ENCODE results near the gene GNPTAB. TPM values are rescaled to one million over a fixed set of nuclear protein-coding genes. Genes with fewer than 3 reads are reported as not detected.

The GNPTAB gene
- total and polyA plus RNA-seq, 2 of the 4 experiments (the other 2 are of a cell fraction) = 16.0 to 24.2 TPM

DNA sequence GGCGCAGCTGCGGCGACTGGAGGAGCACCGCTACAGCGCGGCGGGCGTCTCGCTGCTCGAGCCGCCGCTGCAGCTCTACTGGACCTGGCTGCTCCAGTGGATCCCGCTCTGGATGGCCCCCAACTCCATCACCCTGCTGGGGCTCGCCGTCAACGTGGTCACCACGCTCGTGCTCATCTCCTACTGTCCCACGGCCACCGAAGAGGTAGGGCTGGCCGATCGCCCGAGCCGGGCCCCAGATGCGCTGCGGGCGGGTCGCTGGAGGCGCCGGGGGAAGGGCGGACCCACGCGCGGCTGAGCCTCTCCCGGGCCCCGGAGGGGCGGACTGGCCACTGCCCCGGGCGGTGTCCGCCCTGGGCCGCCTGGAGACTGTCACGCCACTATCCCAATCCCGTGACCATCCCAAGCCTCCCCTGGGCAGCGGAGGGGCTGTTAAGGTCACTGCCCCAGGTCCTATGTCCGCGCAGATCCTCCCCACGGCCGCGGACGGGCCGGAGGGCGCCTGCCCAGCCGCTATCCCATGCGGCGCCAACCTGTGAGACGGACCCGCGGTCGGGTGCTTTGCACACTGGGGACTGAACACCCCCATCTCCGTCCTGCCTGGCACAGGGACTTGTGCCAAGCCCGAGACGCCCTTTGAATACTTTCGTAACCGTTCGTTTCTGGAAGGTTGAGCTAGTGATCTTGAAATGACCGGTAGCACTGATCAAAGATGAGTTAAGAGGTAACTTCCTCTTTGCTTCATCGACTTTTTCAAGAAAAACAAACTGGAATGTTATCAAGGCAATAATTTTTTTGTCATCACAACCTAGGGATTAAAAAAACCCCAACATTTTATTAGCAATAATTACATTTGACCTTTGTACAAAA, 132.6 kb downstream of the GNPTAB start:
- peak; percentile 66 for ATAC-seq (ENCODE audit: low read depth)

More for the DNA sequence above, 132.6 kb downstream of the GNPTAB start:
- POLR2A ChIA-PET (ENCODE audit: unreplicated experiment) = interaction anchor here (0.6 kb wide), 1 partner anchor 525 kb away, joined by 3 read pairs; no protein-coding TSS in a partner anchor
- Histone ChIP-seq H2BK120ac (ENCODE audit: low read depth, low read length) (0 out of 2 replicates have a peak overlapping the region, but pooled peaks have one; percentile 20), H3K9ac (ENCODE audit: low read depth, low read length) (peak overlapping the region; percentile 87), H3K56ac (ENCODE audit: extremely low read depth, insufficient read depth, low read length) (peak overlapping the region; percentile 48; the same call in 1 of the 2 replicates), H2BK20ac (ENCODE audit: low read depth, low read length) (no peak overlapping the region), H3K9me3 (ENCODE audit: control insufficient read depth, insufficient read depth, low read length) (peaks cover 2% of the 10 kb centered on the region), H3K79me1 (ENCODE audit: low read depth in 1 of 2, low read length in 2 of 2) (peaks cover 7 to 11% of the 10 kb centered on the region in 2 experiments; a peak in 2 of 4 replicates), H2AK5ac (ENCODE audit: low read depth, low read length) (no peak overlapping the region), H3K4me2 (ENCODE audit: low read depth, low read length) (peak overlapping the region; percentile 99), H4K20me1 (ENCODE audit: insufficient read depth, low read length) (no peaks in the 10 kb centered on the region), H3K4me3 (ENCODE audit: insufficient read depth, low read depth, low read length) (peak overlapping the region; percentile 99), H4K8ac (ENCODE audit: low read depth in 2 of 2, low read length in 2 of 2) (peak overlapping the region in 1 of 2 experiments; percentile 53; a peak in 1 of 4 replicates), H3K27ac (ENCODE audit: insufficient read depth, low read length) (peak overlapping the region; percentile 91), H3K18ac (ENCODE audit: low read depth, low read length) (peak overlapping the region; percentile 77; the same call in 1 of the 2 replicates), H3K23ac (ENCODE audit: low read depth, low read length) (peak overlapping the region; percentile 61; the same call in 1 of the 2 replicates), H4K5ac (ENCODE audit: low read depth, low read length) (peak overlapping the region; percentile 61; the same call in 1 of the 2 replicates), H4K91ac (ENCODE audit: insufficient read depth, low read depth, low read length) (peak overlapping the region; percentile 38; the same call in 1 of the 2 replicates), H2BK5ac (ENCODE audit: low read depth, low read length, poor library complexity, severe bottlenecking) (peak overlapping the region; percentile 69), H3K4ac (ENCODE audit: low read depth, low read length) (peak overlapping the region; percentile 21), H3K36me3 (ENCODE audit: control insufficient read depth, insufficient read depth, low read length) (no peaks in the 10 kb centered on the region), H3K14ac (replicated peaks; ENCODE audit: low read depth, low read length) (no peak overlapping the region), H2BK15ac (ENCODE audit: low read depth, low read length) (peak overlapping the region; percentile 77; the same call in 1 of the 3 replicates), H3K9me1 (ENCODE audit: insufficient read depth, low read length) (no peaks in the 10 kb centered on the region), H2AFZ (replicated peaks; ENCODE audit: low read length, poor library complexity) (peak overlapping the region; percentile 96), H3K27me3 (ENCODE audit: control insufficient read depth, insufficient read depth, low read length) (no peaks in the 10 kb centered on the region), H3K4me1 (ENCODE audit: control insufficient read depth, insufficient read depth, low read length) (peaks cover 7% of the 10 kb centered on the region), H2AK9ac (replicated peaks; ENCODE audit: low read depth, low read length, poor library complexity) (peak overlapping the region; percentile 63)
- dilution Hi-C loops (cut with HindIII; ENCODE audit: low sequenced_read_pairs, unreplicated experiment) (no loop called here), intact Hi-C loops (cut with micrococcal nuclease) (loop anchor here (2.0 kb wide), 1 partner anchor 283 kb away; no protein-coding TSS in a partner anchor), in situ Hi-C loops (cut with MboI; ENCODE audit: low sequenced_read_pairs) (no loop called here)
- 3% methylated on average over 32 of the region's 67 CpGs; no CpG with 5 or more reads in 1 of the 2 experiments for WGBS, 2 experiments (ENCODE audit: extremely low coverage in 2 of 2, insufficient read length in 1 of 2)
- CTCF ChIA-PET = interaction anchor here (0.6 to 1.1 kb wide), 2 partner anchors 9 to 31 kb away, joined by 3 to 4 read pairs; no protein-coding TSS in a partner anchor
- peak; percentile 7 for DNase-seq
- TF ChIP-seq MAFK (IDR thresholded peaks at IDR 0.05; ENCODE audit: low read depth, low read length) = no peak
- no TSS peak for BruUV-seq (replicated peaks)
